CD4-positive, alpha-beta T cell treated with Interleukin-2 at 100 ng/mL for 4 hours (primary cell): Measurements from ENCODE around the gene EFNA1.

Experiments
- DNase-seq: peaks from one replicate; pipeline ENCODE4 v3.0.0-alpha.2; 2020; ENCODE audit warnings: low spot score

Gene EFNA1

DNA sequence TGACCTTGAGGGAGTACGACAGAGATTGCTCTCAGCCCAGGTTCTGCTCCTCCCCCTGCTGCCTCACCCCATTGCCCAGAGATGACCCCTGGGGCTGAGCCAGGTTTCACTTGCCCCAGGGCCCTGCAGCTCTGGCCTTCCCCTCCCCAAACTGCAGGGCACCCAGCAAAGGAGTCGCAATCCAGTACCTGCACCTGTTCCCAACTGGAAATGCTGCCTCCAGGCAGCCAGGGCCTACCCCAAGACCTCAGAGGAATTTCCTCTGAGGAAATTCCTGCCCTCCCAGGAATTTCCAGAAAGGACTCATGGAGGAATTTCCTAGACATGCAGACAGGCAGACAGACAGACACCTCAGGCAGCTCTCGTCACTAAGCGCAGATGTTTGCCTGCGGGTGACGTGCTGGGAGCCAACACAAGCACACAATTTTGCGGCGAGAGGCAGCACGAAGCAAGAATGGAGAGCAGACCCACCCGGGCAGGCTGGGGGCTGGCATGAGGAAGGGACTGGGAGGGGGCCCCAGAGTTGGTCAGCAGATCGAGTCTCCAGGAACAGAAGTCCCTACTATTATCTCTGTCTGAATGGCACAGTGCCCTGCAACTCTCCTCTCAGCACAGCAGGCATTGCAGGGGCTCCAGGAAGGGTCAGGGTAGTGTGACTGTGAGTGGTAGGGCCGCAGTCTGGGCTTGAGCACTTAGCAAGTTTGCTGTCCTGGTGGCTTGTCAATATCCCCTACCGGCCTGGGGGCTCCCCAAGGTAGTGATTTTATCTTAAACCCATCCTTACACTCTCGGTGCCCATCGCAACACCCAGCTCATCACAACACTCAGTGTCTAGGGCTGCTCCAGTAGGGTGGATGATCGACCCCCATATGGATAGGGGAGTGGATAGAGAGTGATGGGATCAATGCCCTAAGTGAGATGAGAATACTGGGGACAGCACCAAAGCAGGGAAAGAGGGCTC is 2.9 kb upstream of the EFNA1 start:
- no peak for DNase-seq

DNA sequence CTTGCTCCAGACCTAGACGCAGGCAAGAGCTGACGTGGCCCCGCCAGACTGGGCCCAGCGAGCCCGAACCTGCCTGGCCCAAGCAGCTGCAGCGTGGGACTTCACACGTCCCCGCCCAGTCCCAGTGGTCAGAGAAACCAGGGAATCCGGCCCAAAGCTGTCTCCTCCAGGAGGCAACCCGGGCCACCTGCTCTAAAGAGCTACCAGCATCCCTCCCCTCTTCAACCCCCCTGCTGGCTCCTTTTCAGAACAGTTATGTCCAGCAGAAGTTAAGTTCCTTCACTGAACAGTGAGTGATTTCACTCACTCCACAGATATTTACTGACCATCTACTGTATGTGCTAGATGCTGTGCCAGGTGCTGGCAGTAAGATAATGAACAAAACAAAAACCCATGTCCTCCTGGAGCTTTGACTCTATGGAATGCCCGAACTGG is 2.1 kb upstream of the EFNA1 start:
- DNase-seq, result no peak

DNA sequence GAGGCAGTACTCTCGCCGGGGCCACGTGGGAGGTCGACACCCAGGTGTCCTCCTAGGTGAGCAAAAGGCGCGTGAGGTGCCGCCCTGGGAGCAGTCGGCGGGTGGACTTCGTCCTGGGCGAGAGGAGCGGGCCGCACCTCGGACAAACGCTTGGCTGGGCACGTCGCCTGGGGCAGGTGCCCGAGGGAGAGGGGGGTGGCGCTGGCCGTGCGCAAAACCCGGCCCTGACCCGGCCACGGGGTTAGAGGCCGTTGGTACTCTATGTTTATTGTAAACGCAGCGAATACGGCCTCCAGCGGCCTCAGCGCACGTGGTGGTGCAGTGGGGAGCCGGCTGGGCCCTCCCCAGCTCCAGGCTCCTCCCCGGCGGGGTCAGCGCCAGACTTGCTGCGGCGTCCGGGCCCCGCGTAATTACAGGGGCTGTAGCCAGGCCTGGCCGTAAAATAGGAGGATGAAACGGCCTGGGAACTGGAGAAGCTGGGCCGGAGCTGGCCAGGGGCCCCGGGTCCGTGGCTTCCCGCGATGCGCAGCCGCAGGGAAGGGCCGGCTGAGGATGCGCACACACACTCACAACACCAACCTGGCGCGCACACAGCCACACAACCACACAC is 1.6 kb upstream of the EFNA1 start:
- no peak for DNase-seq

DNA sequence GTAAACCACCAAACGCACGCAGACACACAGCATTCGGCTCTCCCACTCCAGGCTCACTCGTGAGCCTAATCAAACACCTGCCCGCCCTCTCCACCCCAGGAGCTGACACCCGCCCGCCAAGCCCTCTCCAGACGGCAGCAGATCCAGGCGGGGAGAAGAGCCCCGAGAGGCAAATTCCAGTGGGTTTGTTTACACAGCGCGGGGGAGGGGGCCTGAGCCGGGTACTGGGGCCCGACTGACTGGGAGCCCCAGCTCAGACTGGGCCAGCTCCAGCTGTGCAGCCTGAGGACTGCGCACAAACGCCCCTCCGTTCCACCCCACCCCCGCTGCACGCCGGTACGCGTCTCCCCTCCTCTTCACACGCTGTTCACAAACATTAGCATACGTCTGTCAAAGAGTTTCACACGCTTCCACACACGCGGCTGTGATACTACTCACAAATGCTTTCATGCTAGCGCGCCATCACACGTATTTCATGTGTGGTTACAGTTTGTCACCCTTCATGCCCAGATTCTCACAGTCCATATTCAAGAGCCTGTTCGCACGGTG is 1.0 kb upstream of the EFNA1 start:
- peak; percentile 43 for DNase-seq

DNA sequence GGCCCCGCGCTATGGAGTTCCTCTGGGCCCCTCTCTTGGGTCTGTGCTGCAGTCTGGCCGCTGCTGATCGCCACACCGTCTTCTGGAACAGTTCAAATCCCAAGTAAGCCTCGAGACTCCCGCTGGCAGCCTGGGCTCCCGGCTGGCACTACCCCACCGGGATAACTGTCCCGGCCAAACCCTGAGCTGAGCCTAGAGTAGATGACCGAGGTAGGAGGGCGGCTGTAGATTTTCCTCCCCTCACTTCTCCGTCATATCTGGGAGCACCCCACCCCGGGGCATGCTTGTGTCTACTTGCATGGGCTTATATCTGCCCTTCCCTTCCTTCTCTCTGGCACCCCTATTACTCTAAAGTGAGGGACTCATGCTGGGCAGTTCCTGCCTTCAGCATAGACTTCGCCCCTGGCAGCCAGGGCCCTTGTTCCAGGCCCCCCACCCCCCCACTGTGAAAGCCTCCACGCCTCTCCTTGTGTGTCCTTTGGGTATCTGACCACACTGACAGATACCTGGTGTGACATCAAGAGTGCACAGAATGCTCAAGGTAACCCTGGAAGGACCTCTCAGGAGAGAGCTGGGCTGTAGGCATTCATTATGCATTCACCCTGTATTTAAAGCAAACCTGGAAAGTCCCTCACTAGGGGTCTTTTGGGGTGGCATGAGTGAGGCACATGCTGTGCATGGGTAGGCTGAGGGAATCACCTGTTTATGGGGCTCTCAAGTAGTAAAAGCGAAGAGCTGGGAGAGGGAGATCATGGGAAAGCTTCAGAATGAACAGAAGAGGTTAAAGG is 485 bp downstream of the EFNA1 start:
- no peak for DNase-seq

DNA sequence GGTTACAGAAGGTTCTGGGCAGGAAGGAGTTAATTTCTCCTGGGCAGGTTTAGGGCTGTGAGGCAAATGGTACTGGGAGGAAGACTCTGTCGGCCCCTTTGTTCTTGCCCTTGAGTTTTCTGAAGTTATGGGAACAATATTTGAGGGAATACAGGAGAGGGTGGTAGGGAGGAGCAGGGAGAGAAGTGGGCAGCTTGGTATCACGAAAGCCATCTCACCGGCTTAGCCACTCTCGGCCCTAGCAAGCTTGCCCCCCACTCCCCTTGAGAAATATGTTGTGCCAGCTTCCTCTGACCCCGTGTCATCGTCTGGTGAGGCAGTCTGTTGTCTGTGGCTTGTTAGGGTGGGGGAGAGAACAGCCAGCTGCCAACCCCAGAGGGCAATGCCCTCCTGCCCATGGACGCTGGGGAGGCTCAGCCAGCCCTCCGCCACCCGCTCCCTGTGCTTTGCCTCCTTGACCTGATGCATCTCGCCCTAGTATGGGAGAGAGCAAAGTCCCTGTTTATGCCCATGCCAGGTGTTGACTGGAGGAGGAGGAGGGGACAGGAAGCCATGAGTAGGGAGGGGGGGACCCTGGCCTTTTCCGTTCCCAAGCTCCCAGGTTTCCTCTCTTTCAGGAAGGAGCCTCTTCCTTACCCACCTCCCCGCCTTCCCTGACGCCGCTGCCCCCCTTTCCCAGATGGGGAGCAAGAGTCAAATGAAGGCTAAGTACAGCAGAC is 1.2 kb downstream of the EFNA1 start:
- no peak for DNase-seq

DNA sequence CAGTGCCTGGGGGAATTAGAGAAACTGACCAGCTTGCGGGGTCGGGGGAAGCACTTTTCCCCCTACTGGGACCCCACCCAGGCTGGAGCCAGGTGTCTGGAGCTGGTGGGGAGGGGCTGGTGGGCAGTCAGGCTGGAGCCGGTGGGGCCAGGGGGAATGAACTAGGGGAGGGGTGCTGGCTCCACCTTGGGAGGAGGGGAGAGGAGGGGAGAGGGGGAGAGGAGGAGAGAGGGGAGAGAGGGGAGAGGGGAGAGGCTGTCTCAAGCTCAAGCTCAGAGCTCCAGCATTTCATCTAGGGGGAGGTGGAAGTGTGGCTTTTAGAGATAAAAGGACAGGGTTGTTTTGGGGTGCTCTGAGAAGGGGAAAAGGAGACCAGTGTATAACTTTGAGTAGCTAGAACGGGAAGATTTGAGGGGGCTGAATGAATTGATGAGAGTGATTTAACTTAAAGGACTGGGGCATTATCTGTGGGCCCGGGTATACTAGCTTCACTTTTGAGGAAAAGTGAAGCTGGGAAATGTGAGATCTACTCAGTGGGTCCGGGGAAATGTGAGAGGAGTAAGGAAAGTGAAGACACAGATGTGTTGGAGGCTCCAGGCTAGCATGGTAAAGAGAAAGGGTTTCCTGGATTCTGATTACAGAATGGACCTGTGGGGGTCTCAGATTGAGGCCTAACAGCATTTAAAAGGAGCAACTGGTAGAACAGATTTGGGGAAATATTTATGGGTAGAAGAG is 2.8 kb downstream of the EFNA1 start:
- no peak for DNase-seq

DNA sequence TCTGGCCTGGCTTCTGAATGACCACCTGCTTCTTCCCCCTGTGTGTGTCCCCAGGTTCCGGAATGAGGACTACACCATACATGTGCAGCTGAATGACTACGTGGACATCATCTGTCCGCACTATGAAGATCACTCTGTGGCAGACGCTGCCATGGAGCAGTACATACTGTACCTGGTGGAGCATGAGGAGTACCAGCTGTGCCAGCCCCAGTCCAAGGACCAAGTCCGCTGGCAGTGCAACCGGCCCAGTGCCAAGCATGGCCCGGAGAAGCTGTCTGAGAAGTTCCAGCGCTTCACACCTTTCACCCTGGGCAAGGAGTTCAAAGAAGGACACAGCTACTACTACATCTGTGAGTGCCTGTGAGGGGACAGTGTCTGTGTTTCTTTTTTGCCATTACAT is 3.6 kb downstream of the EFNA1 start:
- no peak for DNase-seq

DNA sequence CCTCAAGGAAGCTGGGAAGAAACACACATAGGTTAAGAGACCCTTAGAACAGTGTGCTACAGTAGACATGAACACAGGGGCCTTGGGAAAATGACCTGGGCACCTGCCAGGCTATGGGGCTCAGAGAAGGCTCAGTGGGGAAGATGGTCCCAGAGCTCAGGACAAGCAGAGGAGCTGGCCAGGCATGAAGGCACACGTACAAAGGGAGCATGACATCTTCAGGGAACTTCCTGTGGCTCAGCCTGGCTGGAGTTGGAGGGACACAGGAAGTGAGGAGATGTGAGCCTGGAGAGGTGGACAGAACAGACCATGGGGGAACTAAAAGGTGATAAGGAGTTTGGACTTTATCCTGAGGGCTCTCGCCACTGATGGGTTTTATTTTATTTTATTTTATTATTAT is 4.2 kb downstream of the EFNA1 start:
- DNase-seq, result no peak

DNA sequence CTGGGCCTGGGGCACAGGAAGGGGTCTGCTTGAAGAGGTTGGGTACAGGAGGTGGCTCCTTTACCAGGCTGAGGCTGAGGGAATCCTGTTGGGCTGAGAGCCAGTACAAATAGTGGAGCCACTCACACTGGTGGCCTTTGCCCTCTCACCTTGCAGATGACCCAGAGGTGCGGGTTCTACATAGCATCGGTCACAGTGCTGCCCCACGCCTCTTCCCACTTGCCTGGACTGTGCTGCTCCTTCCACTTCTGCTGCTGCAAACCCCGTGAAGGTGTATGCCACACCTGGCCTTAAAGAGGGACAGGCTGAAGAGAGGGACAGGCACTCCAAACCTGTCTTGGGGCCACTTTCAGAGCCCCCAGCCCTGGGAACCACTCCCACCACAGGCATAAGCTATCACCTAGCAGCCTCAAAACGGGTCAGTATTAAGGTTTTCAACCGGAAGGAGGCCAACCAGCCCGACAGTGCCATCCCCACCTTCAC is 6.2 kb downstream of the EFNA1 start:
- DNase-seq, result no peak

DNA sequence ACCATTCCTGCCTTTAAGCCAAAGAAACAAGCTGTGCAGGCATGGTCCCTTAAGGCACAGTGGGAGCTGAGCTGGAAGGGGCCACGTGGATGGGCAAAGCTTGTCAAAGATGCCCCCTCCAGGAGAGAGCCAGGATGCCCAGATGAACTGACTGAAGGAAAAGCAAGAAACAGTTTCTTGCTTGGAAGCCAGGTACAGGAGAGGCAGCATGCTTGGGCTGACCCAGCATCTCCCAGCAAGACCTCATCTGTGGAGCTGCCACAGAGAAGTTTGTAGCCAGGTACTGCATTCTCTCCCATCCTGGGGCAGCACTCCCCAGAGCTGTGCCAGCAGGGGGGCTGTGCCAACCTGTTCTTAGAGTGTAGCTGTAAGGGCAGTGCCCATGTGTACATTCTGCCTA is 6.6 kb downstream of the EFNA1 start:
- no peak for DNase-seq

DNA sequence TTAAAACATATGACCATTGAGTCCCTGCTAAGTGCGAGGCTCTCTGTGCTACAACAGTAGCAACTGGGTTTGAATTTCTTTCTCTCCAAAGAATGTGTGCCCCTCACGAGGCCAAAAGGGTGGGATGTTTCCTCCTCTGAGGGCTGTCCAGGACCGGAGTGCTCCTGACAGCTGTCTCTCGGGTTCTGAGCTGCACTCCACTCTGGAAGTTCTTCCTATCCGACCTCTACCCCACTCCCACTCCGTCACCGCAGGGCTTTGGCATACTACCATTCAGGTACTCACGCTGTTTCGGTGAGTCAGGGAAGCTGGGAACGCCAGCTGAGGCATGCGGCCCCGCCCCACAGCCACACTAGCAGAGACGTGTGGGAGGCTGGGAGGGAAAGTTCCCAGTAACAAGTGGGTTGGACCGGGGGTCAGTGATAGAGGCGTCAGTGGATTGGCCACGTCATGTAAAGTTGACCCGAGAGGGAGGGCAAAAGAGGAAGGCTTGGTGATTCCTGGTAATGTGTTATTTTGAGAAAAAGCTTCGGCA is 7.3 kb downstream of the EFNA1 start:
- peak; percentile 50 for DNase-seq

DNA sequence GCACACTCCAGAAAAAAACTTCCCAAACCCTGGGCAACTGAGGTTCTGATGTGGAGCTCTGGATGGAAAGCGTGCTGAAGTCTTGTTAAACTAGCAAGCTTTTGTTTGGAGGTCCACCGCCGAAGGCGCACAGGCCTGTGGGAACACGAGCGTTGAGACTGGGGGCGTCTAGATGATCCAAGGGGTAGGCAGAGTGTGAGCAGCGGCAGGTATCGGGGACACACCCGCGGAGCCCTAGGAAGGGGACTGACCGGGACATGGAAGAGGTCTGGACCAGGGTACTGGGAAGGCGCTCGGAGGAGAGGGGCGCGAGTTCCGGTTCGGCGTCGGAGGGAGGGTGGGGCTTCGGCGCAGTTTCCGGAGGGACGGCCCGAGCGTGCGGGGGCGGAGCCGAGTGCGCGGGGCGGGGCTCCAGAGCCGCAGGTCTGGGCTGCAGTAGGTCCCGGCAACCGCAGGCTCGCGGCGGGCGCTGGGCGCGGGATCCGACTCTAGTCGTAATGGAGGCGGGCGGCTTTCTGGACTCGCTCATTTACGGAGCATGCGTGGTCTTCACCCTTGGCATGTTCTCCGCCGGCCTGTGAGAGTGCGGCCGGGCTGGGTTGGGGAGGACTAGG is 7.8 kb downstream of the EFNA1 start, which contains the start of gene SLC50A1:
TSS of gene SLC50A1 (plus strand) at position 438 of the 614 bp plus-strand sequence. CDS start at position 498, 60 bp downstream.
- DNase-seq, result peak; percentile 89

DNA sequence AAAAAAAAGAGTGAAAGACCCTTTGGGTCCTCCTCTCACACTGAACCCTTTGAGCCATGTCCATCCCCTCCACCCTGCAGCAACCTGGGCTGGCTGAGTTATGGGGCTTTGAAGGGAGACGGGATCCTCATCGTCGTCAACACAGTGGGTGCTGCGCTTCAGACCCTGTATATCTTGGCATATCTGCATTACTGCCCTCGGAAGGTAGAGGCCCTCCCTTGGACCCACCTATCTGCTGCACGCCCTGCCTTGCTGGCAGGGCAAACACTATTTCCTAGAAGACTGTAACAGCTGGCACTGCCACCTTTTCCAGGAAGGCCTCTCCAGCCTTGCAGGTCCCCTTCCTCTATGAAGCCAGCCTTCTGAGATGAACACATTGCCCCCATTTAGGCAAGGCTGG is 9.1 kb downstream of the EFNA1 start:
- DNase-seq, result peak; percentile 60

DNA sequence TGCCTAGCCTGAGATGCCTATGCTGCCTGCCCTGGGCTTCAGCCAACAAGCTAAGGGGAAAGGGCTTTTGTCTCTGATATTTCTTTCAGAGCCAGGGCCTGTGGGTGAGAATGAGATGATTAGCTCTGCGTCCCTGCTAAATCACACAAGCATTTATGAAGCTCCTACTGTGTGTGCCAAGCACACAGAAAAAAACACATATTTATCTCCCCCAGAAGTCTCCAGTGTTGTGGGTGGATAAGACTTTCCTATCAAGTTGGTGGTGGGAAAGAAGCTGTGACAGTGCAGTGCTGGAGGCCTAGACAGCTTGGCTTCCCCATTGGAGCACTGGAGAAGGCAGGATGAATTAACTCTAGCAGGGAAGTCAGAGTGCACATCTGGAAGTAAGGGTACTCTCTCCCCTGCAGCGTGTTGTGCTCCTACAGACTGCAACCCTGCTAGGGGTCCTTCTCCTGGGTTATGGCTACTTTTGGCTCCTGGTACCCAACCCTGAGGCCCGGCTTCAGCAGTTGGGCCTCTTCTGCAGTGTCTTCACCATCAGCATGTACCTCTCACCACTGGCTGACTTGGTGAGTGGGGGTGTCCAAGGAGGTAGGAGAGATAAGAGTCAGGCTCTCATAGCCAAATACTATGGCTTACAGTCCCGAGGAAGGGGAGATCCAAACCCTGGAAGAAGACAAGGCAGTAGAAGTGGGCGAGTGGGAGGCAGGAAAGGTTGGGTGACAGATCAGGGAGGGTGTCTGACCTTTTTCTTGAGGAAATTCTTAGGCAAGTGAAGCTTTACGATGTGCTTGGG is 9.7 kb downstream of the EFNA1 start:
- DNase-seq, result no peak

DNA sequence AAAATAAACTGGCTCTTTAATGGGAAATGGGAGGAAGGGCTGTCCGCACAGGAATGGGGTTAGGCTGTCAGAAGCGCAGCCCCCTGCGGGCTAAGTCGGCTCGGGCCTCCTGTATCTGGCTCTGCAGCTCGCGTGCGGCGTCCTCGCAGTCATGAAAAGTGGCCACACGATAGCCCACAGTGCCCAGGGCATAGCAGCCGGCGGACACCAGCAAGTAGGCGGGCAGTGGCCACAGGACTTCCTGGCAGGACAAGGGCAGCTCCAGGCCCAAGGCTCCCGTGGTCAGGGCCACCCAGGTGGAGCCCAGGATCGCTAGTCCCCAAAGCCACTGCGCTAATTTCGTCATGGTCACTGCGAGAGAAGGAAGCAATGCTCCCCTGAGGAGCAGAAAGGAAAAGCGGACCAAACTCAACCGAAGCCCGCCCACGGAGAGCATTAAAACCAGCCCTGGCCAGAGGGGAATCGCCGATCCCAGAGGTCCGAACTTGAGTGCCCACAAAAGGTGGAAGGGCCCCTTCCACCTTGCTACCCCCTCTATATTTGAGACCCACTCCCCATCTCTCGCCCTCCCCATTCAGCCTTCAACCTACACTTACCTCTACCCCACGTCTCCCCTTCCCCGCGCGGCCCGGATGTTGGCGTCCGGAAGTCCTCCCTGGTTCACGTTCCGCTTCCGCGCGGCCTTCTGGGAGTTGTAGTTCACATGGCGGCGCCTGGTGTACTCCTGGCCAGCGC is 12.4 kb downstream of the EFNA1 start, which contains the start of gene DPM3:
TSS of gene DPM3 (minus strand) at position 637 of the 735 bp plus-strand sequence. CDS start at position 346, 291 bp downstream.
- DNase-seq, result peak; percentile 85

DNA sequence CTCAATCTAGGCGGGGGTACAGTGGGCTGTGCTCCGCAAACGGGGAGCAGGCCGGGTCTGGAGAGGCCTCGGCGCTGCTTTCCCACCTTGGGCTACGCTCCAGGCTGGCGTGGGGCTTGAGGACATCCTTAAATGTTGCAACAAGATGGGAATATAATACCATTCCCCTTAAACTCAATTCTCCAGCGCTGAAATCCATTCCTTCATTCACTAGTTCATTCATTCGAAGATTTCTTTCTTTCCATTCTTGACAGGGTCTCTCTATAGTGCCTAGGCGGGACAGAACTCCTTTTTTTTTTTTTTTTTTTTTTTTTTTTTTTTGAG is 12.9 kb downstream of the EFNA1 start:
- no peak for DNase-seq

DNA sequence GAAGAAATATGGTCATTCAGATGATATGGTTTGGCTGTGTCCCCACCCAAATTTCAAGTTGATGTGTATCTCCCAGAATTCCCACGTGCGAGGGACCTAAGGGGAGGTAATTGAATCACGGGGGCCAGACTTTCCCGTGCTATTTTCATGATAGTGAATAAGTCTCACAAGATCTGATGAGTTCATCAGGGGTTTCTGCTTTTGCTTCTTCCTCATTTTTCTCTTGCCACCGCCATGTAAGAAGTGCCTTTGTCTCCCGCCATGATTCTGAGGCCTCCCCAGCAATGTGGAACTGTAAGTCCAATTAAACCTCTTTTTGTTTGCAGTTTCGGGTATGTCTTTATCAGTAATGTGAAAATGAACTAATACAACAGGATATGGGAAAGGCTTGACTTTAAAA is 14.1 kb downstream of the EFNA1 start:
- DNase-seq, result no peak
